Neural cell (in vitro differentiated cells): ENCODE data around the gene IL21R. TPM values are rescaled to one million over a fixed set of nuclear protein-coding genes. Genes with fewer than 3 reads are reported as not detected.

Experiments used
- H2AFZ ChIP-seq: fragments of 200-600, 300-800 bp; sonication (generic), shearing (Covaris generic); 2 replicates; pipeline ENCODE4 v1.6.0; 2014; ENCODE audit warnings: low read depth, mild to moderate bottlenecking, antibody characterized with exemption, low read length, moderate library complexity
- H3F3A ChIP-seq: fragments of 200-600 bp; shearing (Covaris generic); 2 replicates; pipeline ENCODE4 v1.6.1; 2016; ENCODE audit warnings: mild to moderate bottlenecking, moderate library complexity, mixed read lengths, antibody characterized with exemption, low read length; ENCODE audit not compliant: insufficient read depth, poor library complexity, severe bottlenecking
- H3K27ac ChIP-seq: fragments of 200-600, 300-800 bp; sonication (generic), shearing (Covaris generic); 2 replicates; pipeline ENCODE4 v1.5.1; 2014; ENCODE audit warnings: mild to moderate bottlenecking, low read length, moderate library complexity
- H3K27me3 ChIP-seq: fragments of 300-800, 200-600 bp; sonication (generic), shearing (Covaris generic); 2 replicates; pipeline ENCODE4 v1.6.0; 2014; ENCODE audit warnings: mild to moderate bottlenecking, low read depth, low read length, moderate library complexity; ENCODE audit not compliant: insufficient read depth
- H3K36me3 ChIP-seq: fragments of 300-800, 200-600 bp; sonication (generic), shearing (Covaris generic); 2 replicates; pipeline ENCODE4 v1.5.1; 2014; ENCODE audit warnings: mild to moderate bottlenecking, antibody characterized with exemption, low read length, moderate library complexity; ENCODE audit not compliant: insufficient read depth
- H3K4me2 ChIP-seq: fragments of 300-800, 200-600 bp; sonication (generic), shearing (Covaris generic); 2 replicates; pipeline ENCODE4 v1.6.0; 2014; ENCODE audit warnings: mild to moderate bottlenecking, low read length
- H3K4me3 ChIP-seq: fragments of 300-800, 200-600 bp; sonication (generic), shearing (Covaris generic); 2 replicates; pipeline ENCODE4 v1.5.1; 2014; ENCODE audit warnings: mild to moderate bottlenecking, low read length, moderate library complexity
- H3K79me2 ChIP-seq: fragments of 200-600 bp; shearing (Covaris generic); replicated peaks from 2 replicates; pipeline ENCODE4 v1.6.0; 2014; ENCODE audit warnings: mild to moderate bottlenecking, low read length, moderate library complexity; ENCODE audit not compliant: insufficient read depth
- H3K9ac ChIP-seq: fragments of 300-800, 200-600 bp; sonication (generic), shearing (Covaris generic); 2 replicates; pipeline ENCODE4 v1.6.1; 2016; ENCODE audit warnings: mild to moderate bottlenecking, low read length, mixed read lengths
- H3K9me2 ChIP-seq: fragments of 200-600 bp; shearing (Covaris generic); 2 replicates; pipeline ENCODE4 v1.6.1; 2016; ENCODE audit warnings: mild to moderate bottlenecking, low read length, mixed read lengths; ENCODE audit not compliant: insufficient read depth
- H3K9me3 ChIP-seq: fragments of 200-600, 300-800 bp; sonication (generic), shearing (Covaris generic); 2 replicates; pipeline ENCODE4 v1.6.1; 2016; ENCODE audit warnings: mild to moderate bottlenecking, mixed run types, low read length, moderate library complexity, mixed read lengths
- H4K20me1 ChIP-seq: fragments of 200-600 bp; shearing (Covaris generic); 2 replicates; pipeline ENCODE4 v1.6.1; 2016; ENCODE audit warnings: mild to moderate bottlenecking, mixed run types; ENCODE audit not compliant: insufficient read depth
- EP300 ChIP-seq: fragments of 450-650 bp; conservative IDR thresholded peaks from 2 replicates; pipeline ENCODE4 v1.6.1; 2014; ENCODE audit warnings: antibody characterized with exemption, mild to moderate bottlenecking, moderate library complexity; ENCODE audit not compliant: poor library complexity, severe bottlenecking
- EZH2 ChIP-seq: fragments of 200-600, 300-800 bp; shearing (Covaris generic), sonication (generic); IDR thresholded peaks from 2 replicates; pipeline ENCODE4 v1.6.1; 2014; ENCODE audit warnings: antibody characterized with exemption, low read length, borderline replicate concordance, mild to moderate bottlenecking; ENCODE audit not compliant: insufficient read depth, poor library complexity, severe bottlenecking
- MXI1 ChIP-seq: fragments of 450-650 bp; conservative IDR thresholded peaks from 2 replicates; pipeline ENCODE4 v1.6.1; 2014; ENCODE audit warnings: antibody characterized with exemption, mild to moderate bottlenecking; ENCODE audit not compliant: poor library complexity, severe bottlenecking
- POLR2AphosphoS5 ChIP-seq: IDR thresholded peaks from 2 replicates; pipeline ENCODE4 v1.6.1; 2012
- RAD21 ChIP-seq: fragments of 450-650 bp; conservative IDR thresholded peaks from 2 replicates; pipeline ENCODE4 v1.6.1; 2014; ENCODE audit warnings: antibody characterized with exemption, mild to moderate bottlenecking, moderate library complexity
- SMC3 ChIP-seq: fragments of 450-650 bp; conservative IDR thresholded peaks from 2 replicates; pipeline ENCODE4 v1.6.1; 2014; ENCODE audit warnings: antibody characterized with exemption, mild to moderate bottlenecking, moderate library complexity; ENCODE audit not compliant: poor library complexity
- TAF1 ChIP-seq: IDR thresholded peaks from 2 replicates; pipeline ENCODE4 v1.6.1; 2012; ENCODE audit warnings: low read depth
- polyA plus RNA-seq: library from polyadenylated mRNA; depleted of rRNA; stranded (reverse); fragments of >200 nt; gene quantifications from 2 replicates; pipeline ENCODE4 v1.2.3, GENCODE V29; 2014
- TF ChIP-seq, protein P1 (sequence below): IDR thresholded peaks from 2 replicates; pipeline ENCODE4 v1.6.1; 2012; ENCODE audit warnings: borderline replicate concordance
- TF ChIP-seq, protein P2 (sequence below): fragments of 450-650 bp; IDR thresholded peaks from 2 replicates; pipeline ENCODE4 v1.5.1; 2014; ENCODE audit warnings: antibody characterized with exemption, mild to moderate bottlenecking, moderate library complexity; ENCODE audit not compliant: poor library complexity, severe bottlenecking

IL21R gene
- polyA plus RNA-seq, 1 donor from 2014 or later: not detected

DNA sequence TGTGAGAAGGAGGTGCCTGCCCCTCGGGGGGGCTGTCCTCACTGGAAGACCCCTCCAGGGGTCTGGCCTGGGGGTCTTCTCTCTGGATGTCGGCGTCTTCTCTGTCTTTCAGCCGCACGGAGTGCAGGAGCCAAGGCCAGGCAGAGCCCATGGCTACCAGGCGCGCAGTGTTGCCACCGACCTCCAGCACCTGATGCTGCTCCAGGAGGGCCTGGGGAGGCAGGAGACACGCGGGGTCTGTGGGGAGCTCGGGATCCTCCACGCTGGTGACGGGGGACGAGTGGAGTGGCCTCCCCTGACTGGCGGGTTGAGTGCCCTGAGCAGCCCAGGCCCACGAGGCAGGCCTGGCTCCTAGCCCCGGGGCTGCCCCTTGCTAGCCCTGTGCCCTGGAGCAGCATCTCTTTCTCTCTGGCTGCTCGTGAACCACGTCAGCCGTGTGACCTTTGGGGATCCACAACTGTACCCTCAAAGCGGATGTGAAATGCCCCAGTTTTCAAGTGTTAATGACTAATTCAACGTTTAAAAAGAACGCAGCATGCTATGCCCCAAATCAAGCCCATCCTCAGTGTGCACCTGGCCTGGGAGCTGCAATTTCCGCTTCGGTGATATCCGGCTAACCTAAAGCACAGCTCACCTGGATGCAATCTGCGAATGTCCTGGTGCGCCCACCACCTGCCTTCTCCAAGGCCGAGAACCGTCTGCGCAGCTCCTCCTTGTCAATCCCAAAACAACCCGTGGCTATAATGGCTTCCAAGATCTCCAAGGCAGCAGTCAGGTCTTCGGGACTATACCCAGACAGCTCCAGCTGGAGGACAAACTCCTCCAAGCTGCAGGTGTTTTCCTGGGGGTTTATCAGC is 62.9 kb downstream of the IL21R start:
- no peaks in the 10 kb centered on the region for H3F3A ChIP-seq
- no peak overlapping the region for H3K9ac ChIP-seq
- no peaks in the 10 kb centered on the region for H3K9me2 ChIP-seq
- H3K36me3 ChIP-seq: peaks cover 5% of the 10 kb centered on the region
- H4K20me1 ChIP-seq: no peaks in the 10 kb centered on the region
- no peak overlapping the region for H3K27ac ChIP-seq
- TF ChIP-seq, protein P1, sequence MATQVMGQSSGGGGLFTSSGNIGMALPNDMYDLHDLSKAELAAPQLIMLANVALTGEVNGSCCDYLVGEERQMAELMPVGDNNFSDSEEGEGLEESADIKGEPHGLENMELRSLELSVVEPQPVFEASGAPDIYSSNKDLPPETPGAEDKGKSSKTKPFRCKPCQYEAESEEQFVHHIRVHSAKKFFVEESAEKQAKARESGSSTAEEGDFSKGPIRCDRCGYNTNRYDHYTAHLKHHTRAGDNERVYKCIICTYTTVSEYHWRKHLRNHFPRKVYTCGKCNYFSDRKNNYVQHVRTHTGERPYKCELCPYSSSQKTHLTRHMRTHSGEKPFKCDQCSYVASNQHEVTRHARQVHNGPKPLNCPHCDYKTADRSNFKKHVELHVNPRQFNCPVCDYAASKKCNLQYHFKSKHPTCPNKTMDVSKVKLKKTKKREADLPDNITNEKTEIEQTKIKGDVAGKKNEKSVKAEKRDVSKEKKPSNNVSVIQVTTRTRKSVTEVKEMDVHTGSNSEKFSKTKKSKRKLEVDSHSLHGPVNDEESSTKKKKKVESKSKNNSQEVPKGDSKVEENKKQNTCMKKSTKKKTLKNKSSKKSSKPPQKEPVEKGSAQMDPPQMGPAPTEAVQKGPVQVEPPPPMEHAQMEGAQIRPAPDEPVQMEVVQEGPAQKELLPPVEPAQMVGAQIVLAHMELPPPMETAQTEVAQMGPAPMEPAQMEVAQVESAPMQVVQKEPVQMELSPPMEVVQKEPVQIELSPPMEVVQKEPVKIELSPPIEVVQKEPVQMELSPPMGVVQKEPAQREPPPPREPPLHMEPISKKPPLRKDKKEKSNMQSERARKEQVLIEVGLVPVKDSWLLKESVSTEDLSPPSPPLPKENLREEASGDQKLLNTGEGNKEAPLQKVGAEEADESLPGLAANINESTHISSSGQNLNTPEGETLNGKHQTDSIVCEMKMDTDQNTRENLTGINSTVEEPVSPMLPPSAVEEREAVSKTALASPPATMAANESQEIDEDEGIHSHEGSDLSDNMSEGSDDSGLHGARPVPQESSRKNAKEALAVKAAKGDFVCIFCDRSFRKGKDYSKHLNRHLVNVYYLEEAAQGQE: no peak
- TF ChIP-seq EP300 (no peak), SMC3 (no peak), RAD21 (no peak), MXI1 (no peak), POLR2AphosphoS5 (no peak)
- TF ChIP-seq, protein P2, sequence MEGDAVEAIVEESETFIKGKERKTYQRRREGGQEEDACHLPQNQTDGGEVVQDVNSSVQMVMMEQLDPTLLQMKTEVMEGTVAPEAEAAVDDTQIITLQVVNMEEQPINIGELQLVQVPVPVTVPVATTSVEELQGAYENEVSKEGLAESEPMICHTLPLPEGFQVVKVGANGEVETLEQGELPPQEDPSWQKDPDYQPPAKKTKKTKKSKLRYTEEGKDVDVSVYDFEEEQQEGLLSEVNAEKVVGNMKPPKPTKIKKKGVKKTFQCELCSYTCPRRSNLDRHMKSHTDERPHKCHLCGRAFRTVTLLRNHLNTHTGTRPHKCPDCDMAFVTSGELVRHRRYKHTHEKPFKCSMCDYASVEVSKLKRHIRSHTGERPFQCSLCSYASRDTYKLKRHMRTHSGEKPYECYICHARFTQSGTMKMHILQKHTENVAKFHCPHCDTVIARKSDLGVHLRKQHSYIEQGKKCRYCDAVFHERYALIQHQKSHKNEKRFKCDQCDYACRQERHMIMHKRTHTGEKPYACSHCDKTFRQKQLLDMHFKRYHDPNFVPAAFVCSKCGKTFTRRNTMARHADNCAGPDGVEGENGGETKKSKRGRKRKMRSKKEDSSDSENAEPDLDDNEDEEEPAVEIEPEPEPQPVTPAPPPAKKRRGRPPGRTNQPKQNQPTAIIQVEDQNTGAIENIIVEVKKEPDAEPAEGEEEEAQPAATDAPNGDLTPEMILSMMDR: no peak
- H3K27me3 ChIP-seq: no peaks in the 10 kb centered on the region
- no peak overlapping the region for H3K4me2 ChIP-seq
- no peak overlapping the region for H3K4me3 ChIP-seq
- no peak overlapping the region for H2AFZ ChIP-seq
- H3K79me2 ChIP-seq: no peaks in the 10 kb centered on the region
- H3K9me3 ChIP-seq: no peaks in the 10 kb centered on the region

DNA sequence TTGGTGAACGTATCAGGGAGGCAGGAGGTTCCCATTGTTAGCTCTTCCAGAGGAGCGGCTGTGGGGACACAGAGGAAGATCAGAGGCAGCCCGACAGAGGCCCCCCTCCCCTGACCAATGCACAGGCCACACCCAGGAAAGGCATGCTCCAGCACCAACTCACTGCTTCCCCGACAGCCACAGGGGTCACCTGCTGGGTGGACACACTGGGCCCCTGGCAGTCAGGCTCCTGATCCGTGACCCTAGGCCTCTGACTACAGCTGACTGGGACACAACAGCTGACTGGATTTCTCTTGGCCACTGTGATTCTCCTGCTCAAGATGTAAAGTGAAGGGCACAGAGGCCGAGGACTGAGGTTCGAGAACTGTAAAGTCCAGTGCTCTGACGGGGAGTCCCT is 63.5 kb downstream of the IL21R start:
- H3F3A ChIP-seq: no peaks in the 10 kb centered on the region
- H3K79me2 ChIP-seq: no peaks in the 10 kb centered on the region
- H3K4me2 ChIP-seq: no peak overlapping the region
- H3K27ac ChIP-seq: no peak overlapping the region
- H3K36me3 ChIP-seq: peaks cover 5% of the 10 kb centered on the region
- H2AFZ ChIP-seq: no peak overlapping the region
- H4K20me1 ChIP-seq: no peaks in the 10 kb centered on the region
- H3K9ac ChIP-seq: no peak overlapping the region
- no peaks in the 10 kb centered on the region for H3K27me3 ChIP-seq
- H3K4me3 ChIP-seq: no peak overlapping the region
- TF ChIP-seq TAF1 (no peak), EP300 (no peak), EZH2 (no peak), MXI1 (no peak), RAD21 (no peak), POLR2AphosphoS5 (no peak), SMC3 (no peak)
- TF ChIP-seq, protein P2: no peak
- TF ChIP-seq, protein P1: no peak
- no peaks in the 10 kb centered on the region for H3K9me3 ChIP-seq
- no peaks in the 10 kb centered on the region for H3K9me2 ChIP-seq
